Measurements from ENCODE around the gene MSL1.

MSL1 gene

GRCh38 chr17:40105861-40106759 lies 15.7 kb upstream of the MSL1 start:
- DNase-seq = no peak

GRCh38 chr17:40106760-40107521 lies 14.8 kb upstream of the MSL1 start:
- DNase-seq = no peak

GRCh38 chr17:40107522-40108174 lies 14.1 kb upstream of the MSL1 start:
- no peak for DNase-seq

GRCh38 chr17:40108970-40109824 lies 12.6 kb upstream of the MSL1 start:
- DNase-seq = no peak

GRCh38 chr17:40110026-40110845 lies 11.5 kb upstream of the MSL1 start:
- no peak for DNase-seq

- DNase-seq = peak; percentile 88
These were observed 10.3 kb upstream of the MSL1 start for GRCh38 chr17:40111221-40112128.

- DNase-seq = no peak
These were observed 9.5 kb upstream of the MSL1 start for GRCh38 chr17:40112191-40112711.

DNA sequence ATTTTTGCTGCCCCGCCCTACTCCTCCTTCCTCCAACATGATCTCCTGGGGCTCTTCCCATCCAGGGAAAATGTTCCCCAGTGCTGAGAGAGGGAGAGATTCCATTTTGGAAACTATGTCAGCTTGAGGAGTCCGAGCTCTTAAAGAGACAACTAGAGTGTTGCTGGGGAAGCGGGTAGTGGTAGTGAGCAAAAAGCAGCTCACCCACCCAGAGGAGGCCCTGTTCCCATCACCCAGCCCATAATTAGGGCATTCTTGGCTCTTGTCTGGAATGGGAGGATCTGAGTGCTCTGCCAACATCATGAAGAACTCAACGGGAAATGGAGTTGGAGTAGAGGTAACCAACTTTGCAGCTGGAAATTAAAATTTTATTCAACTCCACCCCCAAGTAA lies 9.1 kb upstream of the MSL1 start:
- DNase-seq = no peak

DNA sequence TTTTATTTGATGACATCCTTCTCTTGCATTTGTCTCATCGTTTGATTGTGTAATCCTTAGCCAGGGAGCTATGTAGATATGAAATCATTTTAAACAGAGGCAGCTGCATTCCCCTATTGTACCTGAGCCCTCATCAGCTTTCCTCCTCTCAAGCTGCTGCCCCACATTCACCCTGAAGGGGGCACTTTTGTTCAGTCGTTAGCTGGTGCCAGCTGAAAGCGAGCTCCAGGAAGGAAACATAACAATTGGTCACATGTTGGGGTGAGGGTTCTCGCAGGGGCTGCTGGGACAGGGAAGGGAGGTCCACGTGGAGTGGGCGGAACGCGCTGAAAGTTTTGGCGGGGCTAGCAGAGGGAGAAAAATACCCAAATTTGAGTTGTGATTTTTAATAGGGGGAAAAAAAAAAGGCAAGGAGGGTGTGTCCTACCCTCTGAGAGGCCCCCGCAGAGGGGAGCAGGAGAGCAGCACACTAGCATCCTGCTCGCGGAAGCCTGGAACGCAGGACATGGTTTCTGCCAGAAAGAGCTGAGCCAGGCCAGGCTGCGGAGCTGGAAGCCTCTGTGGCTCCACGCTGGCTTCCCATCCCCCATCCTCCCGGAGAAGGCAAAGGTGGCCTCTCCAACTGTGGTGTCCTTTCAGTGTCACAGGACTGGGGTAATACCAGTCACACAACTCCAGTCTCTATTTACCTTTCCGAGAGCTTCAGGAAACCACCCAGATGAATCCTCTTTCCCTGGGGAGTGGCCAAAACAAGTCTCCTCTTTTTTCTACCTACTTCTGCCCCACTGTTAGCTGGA lies 8.5 kb upstream of the MSL1 start:
- DNase-seq = peak; percentile 94

DNA sequence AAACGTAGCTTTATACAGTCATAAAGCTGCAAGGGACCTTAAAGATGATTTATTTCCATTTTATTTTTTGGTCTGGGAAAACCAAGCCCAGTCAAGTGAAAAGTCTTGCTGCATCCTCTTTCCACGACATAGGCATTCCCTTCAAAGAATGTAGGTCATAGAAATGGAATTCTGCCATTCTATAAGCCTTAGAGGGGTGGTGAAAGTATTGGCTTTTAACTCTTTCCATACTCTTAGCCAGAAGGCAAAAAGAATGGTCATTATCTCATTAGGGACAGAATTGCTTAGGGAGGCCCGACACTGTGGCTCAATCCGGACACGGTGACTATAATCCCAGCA lies 7.9 kb upstream of the MSL1 start:
- no peak for DNase-seq

DNA sequence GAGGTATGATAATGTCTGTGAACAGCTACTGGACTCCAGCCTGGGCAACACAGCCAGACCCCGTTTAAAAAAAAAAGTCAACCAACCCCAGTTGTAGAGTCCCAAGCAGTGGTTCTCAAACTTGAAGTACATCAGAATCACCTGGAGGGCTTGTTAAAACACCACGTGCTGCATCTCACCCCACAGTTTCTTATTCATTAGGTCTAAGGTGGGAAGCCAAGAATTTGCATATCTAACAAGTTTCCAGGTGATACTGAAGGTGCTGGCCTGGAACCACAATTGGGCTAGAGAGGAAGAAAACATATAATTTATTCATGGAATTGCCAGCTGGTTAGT lies 6.7 kb upstream of the MSL1 start:
- no peak for DNase-seq

DNA sequence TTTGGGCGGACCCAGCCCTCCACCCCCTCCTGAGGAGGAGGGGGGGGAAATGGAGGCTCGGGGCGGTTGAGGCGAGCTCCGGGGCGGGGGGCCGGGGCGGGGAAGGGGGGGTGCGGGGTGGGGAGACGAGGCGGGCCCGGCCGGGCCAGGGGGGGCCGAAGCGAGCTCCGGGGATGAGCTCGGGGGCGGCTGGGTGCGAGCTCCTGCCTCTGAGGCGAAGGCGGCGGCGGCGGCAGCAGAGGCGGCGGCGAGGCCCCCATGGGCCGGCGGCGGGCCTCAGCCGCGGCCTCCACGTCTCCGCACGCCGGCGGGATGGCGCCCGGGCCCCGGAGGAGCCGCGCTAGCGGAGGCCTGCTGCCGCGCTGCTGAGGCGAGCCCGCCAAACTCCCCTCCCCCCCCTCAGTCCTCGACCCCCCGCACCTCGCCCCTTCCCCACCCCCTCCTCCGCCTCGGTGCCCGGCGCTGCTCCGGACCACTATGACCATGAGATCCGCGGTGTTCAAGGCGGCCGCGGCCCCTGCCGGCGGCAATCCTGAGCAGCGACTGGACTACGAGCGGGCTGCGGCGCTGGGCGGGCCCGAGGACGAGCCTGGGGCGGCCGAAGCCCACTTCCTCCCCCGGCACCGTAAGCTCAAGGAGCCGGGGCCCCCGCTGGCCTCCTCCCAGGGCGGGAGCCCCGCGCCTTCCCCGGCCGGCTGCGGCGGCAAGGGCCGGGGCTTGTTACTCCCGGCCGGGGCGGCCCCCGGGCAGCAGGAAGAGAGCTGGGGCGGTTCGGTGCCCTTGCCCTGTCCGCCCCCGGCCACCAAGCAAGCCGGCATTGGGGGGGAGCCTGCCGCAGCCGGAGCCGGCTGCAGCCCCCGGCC lies 596 bp downstream of the MSL1 start:
- no peak for DNase-seq

GRCh38 chr17:40122999-40123810 lies 1.4 kb downstream of the MSL1 start:
- DNase-seq = no peak

DNA sequence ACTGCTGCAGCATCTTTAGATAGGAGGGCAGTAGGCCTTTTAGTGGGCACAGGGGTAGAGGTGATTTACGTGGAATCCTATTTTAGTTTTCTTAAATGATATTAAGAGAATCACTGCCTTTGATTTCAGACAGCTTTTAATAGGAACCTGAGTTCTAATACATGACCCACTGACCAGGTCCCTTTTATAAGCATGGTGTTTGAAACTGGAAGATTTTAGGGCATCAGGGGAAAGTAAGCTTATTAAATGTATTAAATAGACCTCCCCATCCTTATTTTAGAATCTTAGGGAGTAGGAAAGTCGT lies 2.0 kb downstream of the MSL1 start:
- DNase-seq = no peak

GRCh38 chr17:40124279-40125141 lies 2.7 kb downstream of the MSL1 start:
- peak; percentile 7 for DNase-seq

DNA sequence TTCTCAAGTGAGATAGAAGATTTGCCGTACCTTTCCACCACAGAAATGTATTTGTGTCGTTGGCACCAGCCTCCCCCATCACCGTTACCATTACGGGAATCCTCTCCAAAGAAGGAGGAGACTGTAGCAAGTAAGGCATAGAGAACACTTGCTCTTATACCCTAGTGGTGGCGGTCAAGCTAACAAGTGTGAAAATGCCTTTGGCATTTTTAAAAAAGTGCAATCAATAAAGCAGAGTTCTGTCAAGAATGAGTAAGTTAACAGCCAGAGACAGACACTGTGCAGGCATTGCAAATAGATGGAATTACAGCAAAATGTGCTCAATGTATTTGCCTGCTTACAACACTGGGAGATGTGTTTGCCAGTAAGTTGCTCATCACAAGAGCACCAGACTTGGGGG lies 7.7 kb downstream of the MSL1 start:
- no peak for DNase-seq

Data from NCI-H2029 (cell line).